ENCODE data around the gene COL23A1.
"Not testable (repeated sequence)": the region's sequence is repeated elsewhere in the genome, so short reads cannot be mapped to it uniquely, and the experiment has no call there.

COL23A1 gene

GRCh38 chr5:178259623-178260536 lies 330.3 kb downstream of the COL23A1 start:
- no peak for DNase-seq (ENCODE audit: low read depth)

- no peak for DNase-seq (ENCODE audit: low read depth)
These were observed 332.5 kb downstream of the COL23A1 start for GRCh38 chr5:178257650-178258049.

- no peak for DNase-seq (ENCODE audit: low read depth)
These were observed 333.4 kb downstream of the COL23A1 start for GRCh38 chr5:178256746-178257145.

GRCh38 chr5:178253632-178254031 lies 336.6 kb downstream of the COL23A1 start:
- DNase-seq (ENCODE audit: low read depth): not testable (repeated sequence)

GRCh38 chr5:178252258-178252657 lies 337.9 kb downstream of the COL23A1 start:
- DNase-seq (ENCODE audit: low read depth): no peak

GRCh38 chr5:178250263-178250662 lies 339.9 kb downstream of the COL23A1 start:
- no peak for DNase-seq (ENCODE audit: low read depth)

GRCh38 chr5:178249191-178249989 lies 340.8 kb downstream of the COL23A1 start:
- no peak for DNase-seq (ENCODE audit: low read depth)

GRCh38 chr5:178248750-178249149 lies 341.4 kb downstream of the COL23A1 start:
- DNase-seq (ENCODE audit: low read depth): no peak

DNA sequence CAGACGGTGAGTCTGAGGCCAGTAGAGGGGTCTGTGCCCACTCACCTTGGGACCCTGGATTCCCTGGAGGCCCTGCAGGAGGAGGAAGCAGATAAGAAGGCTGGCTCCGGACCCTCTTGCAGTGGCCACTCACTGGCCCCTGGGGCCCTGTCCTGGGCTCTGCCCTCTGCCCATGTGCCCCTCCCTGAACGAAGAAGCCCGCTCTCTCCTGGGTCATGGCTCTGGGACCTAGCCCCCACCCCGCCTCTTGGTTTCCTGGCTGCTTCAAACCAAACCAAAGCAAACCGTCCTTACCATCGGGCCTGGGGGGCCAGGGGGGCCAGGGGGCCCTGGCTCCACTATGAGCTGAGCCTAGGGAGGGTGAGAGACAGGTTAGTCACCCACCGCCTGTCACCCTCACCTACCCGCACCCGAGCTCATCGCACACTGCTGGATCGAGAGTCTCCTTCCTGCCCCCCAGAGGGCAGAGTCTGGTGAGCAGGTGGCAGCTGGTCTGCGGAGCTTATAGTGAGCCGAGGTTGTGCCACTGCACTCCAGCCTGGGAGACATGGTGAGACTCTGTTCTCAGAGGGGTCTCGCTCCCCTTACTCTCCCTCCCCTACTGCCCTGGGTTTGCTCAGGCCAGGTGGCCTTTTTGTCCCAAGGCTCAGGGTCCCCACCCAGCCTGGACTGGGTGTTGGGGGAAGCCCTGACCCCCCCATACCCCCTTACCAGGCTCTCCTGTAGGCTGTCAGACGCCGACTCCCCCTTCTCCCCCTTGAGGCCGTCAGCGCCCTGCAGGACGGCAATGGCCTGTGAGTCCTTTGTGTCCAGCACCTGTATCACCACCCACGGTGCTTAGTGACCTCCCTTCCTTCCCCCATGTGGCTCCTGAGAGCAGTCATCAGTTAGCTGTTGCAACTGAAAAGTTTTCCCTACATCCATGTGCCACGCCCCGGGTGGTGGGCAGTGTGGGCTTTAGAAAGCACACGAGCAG lies 342.4 kb downstream of the COL23A1 start:
- no peak for DNase-seq (ENCODE audit: low read depth)

DNA sequence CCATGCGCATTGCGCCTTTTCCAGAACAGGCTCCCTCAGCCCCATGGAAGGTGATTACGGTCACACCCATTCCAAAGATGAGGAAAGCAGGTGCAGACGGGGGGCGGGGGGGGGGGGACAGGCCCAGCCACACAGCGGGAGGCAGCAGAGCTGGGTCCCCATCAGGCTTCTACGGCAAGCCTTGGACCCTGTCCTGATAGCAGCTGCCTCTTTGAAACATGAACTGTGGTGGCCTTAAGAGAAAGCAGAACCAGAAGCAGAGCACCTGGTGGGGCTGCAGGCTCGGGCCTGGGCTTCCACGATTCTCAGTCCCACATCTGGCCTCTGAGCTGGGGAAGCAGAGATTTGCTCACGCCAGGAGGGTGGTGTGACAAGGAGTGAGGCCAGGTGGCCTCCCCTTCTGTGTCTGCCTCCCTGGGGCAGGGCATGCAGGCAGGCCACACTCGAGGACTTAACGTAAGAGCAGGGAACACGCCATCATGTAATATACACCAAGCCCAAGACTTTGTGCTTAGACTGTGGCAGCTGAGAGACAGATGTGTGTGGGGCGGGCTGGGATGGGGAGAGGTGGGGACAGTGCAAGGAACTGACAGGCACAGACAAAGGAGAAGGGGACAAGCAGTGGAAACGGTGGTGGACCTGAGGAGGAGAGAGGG lies 343.4 kb downstream of the COL23A1 start:
- no peak for DNase-seq (ENCODE audit: low read depth)

DNA sequence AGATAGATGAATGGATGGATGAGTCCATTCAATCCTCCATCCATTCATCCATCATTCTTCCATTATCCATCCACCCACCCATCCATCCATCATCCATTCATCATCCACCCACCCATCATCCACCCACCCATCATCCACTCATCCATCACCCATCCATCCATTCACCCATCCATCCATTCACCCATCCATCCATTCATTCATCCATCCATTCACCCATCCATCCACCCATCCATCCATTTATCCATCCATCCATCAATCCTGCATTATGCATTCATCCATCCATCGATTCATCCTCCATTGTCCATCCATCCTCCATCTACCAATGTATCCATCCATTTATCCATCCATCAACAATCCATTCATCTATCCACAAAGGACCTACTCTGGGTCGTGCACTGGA lies 344.8 kb downstream of the COL23A1 start:
- no peak for DNase-seq (ENCODE audit: low read depth)

GRCh38 chr5:178244576-178244975 lies 345.6 kb downstream of the COL23A1 start:
- DNase-seq (ENCODE audit: low read depth): no peak

DNA sequence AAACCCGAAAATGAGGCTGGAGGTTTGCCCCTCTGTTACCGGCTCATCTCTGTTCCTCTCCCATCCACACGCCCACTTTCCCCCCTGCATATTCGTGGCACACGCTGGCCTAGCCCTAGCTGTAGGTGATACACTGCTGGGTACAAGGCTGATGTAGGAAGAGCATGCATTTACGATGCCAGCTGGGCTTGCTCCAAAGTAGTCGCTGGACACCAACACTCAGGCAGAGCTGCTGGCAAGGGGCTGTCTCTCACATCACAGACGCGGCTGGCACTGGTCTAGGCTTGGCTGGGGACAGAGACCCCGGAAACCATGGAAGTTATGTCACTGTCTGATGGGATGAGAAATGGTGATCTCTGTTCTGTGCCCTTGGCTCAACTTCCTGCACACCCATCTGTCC lies 347.8 kb downstream of the COL23A1 start:
- no peak for DNase-seq (ENCODE audit: low read depth)

DNA sequence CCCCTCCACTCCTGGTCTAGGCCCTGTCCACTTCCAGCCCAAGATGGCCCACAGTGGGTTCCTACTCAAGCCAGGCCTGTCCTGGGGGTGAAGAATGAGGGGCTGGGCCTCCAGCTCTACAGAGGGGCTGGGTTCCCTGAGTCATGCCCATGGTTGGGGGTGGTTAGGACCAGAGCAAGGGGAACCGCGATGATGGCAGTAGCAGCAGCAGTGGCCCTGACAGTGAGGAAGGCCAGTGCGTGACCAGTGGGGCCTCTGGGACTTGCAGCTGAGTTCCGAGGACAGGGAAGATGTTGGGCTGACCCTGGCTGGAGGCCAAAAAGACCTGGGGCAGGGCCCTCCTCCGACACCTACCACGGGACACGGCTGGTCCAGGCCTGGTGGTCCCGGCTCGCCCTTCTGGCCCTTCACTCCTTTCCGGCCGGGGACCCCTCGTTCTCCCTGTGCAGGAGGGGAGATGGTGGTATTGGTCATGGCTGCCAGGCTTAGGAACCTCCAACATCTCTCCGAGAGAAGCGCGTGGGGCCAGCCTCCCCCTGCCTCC lies 348.4 kb downstream of the COL23A1 start:
- no peak for DNase-seq (ENCODE audit: low read depth)

GRCh38 chr5:178241231-178241663 lies 348.9 kb downstream of the COL23A1 start:
- DNase-seq (ENCODE audit: low read depth): no peak

DNA sequence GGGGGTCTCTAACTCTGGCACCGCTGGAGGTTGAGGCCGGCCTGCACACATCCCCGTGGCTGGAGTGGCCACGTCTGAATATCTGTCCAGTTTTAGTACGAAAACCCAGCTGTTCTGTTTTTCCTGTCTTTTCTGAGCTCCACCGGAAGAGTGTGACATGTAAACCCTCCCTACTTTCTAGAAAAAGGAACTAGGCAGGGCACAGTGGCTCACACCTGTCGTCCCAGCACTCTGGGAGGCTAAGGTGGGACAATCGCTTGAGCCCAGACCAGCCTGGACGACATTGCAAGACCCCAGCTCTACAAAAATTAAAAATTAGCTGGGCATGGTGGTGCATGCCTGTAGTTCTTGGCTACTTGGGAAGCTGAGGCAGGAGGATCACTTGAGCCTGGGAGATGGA lies 349.4 kb downstream of the COL23A1 start:
- DNase-seq (ENCODE audit: low read depth): no peak

DNA sequence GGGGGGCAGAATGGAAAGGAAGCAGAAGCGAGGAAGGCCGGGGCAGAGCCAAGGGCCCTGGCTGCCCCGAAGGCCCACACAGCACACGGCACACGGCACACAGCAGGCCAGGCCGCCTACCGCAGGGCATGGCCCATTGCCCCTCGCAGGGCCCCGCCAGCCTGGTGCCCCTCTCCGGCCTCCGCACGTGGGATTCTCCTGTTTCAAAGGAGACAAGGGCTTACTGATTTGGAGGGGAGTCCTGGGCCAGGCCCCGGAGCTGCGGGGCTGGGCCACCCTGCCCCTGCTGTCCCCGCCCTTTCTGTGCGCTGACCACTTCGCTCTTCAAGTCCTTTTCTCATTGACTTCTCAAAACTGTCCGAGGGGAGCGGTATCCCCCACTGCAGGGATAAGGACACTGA lies 349.9 kb downstream of the COL23A1 start:
- no peak for DNase-seq (ENCODE audit: low read depth)

DNA sequence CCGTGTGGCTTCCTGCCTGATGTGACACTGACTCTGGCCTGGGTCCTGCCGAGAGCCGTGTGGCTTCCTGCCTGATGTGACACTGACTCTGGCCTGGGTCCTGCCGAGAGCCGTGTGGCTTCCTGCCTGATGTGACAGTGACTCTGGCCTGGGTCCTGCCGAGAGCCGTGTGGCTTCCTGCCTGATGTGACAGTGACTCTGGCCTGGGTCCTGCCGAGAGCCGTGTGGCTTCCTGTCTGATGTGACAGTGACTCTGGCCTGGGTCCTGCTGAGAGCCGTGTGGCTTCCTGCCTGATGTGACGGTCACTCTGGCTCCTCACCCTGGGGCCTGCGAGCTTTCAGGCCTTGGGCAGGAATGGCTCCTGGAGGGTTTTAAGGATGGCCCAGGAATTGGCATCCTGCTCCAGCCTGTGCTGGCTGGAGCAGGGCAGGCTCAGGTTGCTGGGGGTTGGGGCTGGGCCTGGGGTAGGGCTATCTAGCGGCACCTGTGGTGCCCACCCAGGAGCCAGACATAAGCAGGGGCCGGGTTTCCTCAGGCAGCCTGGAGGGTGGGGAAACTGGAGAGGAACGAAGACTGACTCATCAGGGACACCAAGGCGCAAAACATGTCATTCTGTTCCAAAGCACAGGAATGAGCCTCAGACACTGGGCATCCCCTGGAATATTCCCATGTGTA lies 350.4 kb downstream of the COL23A1 start:
- not testable (repeated sequence) for DNase-seq (ENCODE audit: low read depth)

DNA sequence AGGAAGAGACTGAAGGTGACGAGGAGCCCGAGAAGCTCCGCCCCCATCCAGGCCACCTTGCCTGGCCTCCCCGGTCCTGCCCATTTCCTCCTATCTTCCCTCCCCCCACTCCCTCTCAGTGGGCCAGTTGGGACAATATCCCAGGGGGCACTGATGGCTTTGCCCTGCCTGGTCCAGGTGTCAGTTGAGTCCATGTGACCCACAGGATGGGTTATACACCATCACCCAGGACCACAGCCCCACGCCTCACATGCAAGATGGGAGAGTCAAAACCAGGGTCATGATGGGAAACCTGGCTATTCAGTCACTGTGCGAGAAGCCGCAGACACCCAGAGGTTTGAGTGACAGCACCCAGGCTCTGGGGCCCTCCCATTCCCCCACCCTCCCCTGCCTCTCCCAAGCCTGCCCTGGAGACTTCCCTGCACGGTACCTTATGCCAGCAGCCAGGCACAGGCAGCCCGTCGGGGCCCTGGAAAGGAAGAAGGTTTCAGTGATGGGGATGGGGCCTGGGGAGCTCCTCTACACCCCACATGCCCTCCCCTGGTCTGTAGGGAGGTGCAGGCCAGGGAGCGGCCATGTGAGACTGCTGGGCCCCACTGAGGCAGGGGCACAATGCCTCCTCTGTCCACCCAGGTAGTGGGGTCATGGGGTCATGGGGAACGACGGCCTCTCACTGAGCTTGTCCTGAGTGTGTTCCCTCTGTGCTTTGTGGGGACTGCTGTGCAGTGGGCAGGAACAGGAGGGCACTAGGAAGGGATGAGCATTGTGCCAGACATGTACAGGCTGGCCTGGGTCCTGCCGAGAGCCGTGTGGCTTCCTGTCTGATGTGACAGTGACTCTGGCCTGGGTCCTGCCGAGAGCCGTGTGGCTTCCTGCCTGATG lies 351.2 kb downstream of the COL23A1 start:
- no peak for DNase-seq (ENCODE audit: low read depth)

DNA sequence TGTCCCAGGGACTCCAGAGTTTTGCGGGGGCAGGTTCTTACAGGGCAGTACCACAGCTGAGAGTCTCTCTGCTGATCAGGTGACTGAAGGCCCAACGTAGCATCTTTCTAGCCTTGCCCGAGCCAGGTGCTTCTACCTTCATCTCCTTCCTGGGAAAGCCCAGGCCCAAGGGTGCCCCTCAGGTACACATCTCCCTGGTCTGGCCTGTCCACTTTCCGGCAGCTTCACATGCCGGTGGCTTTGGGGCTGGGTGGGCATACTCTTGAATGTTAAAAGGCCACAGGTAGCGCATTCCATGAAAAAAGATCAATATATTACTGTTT lies 351.9 kb downstream of the COL23A1 start:
- DNase-seq (ENCODE audit: low read depth): no peak
